H1 (cell line): ENCODE measurements around the gene R3HCC1L. TPM values are rescaled to one million over a fixed set of nuclear protein-coding genes. Genes with fewer than 3 reads are reported as not detected.

Experiments used
- CTCF ChIA-PET: fragments of 300-600 bp; sonication (Branson Sonifier 250); formaldehyde crosslinking; loops from one replicate; lab custom pipeline; 2021; ENCODE audit not compliant: partially characterized antibody; lab: Charles Lee
- POLR2A ChIA-PET: fragments of 300-600 bp; sonication (Branson Sonifier 250); formaldehyde crosslinking; loops from one replicate; lab custom pipeline; 2021; ENCODE audit warnings: inconsistent platforms; ENCODE audit not compliant: partially characterized antibody; lab: Charles Lee
- DNase-seq, 2 experiments: peaks; one replicate each; pipeline versions ENCODE4 v3.0.0 to v3.0.0-alpha.2; 2010 to 2022; ENCODE audit warnings: low spot score in 2 of 2, low read depth in 1 of 2, mixed read lengths in 1 of 2
- FAIRE-seq: peaks from 2 replicates; lab custom pipeline; 2011; peaks lifted over from hg19 to GRCh38; lab: Jason Lieb, UNC
- H2AFZ ChIP-seq: 2 replicates; pipeline ENCODE4 v1.8.1; 2012; ENCODE audit warnings: low read length, inconsistent platforms
- H2AK5ac ChIP-seq: 2 replicates; pipeline ENCODE4 v1.6.1; 2013; ENCODE audit warnings: low read depth, low read length
- H2BK120ac ChIP-seq: replicated peaks from 2 replicates; pipeline ENCODE3; 2013; ENCODE audit warnings: low read depth, low read length, inconsistent platforms
- H2BK12ac ChIP-seq: 2 replicates; pipeline ENCODE4 v1.6.1; 2013; ENCODE audit warnings: low read depth, low read length
- H2BK15ac ChIP-seq: 2 replicates; pipeline ENCODE4 v1.6.1; 2013; ENCODE audit warnings: low read length
- H2BK20ac ChIP-seq: 2 replicates; pipeline ENCODE4 v1.6.1; 2013; ENCODE audit warnings: low read length
- H2BK5ac ChIP-seq: 2 replicates; pipeline ENCODE4 v1.6.1; 2013; ENCODE audit warnings: low read depth, low read length
- H3K14ac ChIP-seq: 2 replicates; pipeline ENCODE4 v1.6.1; 2013; ENCODE audit warnings: inconsistent platforms; ENCODE audit not compliant: insufficient read length
- H3K18ac ChIP-seq: 2 replicates; pipeline ENCODE4 v1.6.1; 2013; ENCODE audit warnings: low read length; ENCODE audit errors: extremely low read depth
- H3K23ac ChIP-seq: 2 replicates; pipeline ENCODE4 v1.6.1; 2013; ENCODE audit warnings: inconsistent platforms; ENCODE audit not compliant: insufficient read length
- H3K23me2 ChIP-seq: 2 replicates; pipeline ENCODE4 v1.6.1; 2013; ENCODE audit warnings: low read depth, low read length
- H3K27ac ChIP-seq: 2 replicates; pipeline ENCODE4 v1.6.1; 2011; ENCODE audit warnings: low read depth, low read length, inconsistent platforms
- H3K27me3 ChIP-seq, 4 experiments: replicated peaks in 1 of 4; 1 replicate in 1 of 4; 2 replicates in 3 of 4; pipeline versions ENCODE4 v1.6.1 to v1.8.1; 2011 to 2013; ENCODE audit warnings: low read length in 3 of 4, mild to moderate bottlenecking in 3 of 4, inconsistent platforms in 2 of 4, mixed read lengths in 2 of 4, moderate library complexity in 1 of 4; ENCODE audit not compliant: control insufficient read depth in 3 of 4, insufficient read depth in 3 of 4; ENCODE audit errors: extremely low read depth in 1 of 4
- H3K36me3 ChIP-seq, 4 experiments: 2 replicates each; pipeline versions ENCODE4 v1.6.1 to v1.8.1; 2011 to 2013; ENCODE audit warnings: mild to moderate bottlenecking in 4 of 4, low read length in 3 of 4, moderate library complexity in 2 of 4, control low read depth in 1 of 4, inconsistent platforms in 1 of 4; ENCODE audit not compliant: insufficient read depth in 4 of 4, control insufficient read depth in 2 of 4
- H3K4ac ChIP-seq: replicated peaks from 2 replicates; pipeline ENCODE3; 2013; ENCODE audit warnings: low read length, low read depth, mixed read lengths, inconsistent platforms; ENCODE audit not compliant: insufficient read length
- H3K4me1 ChIP-seq, 4 experiments: replicated peaks in 1 of 4; 1 replicate in 1 of 4; 2 replicates in 3 of 4; pipeline versions ENCODE4 v1.6.1 to v1.8.1; 2011 to 2013; ENCODE audit warnings: low read length in 3 of 4, inconsistent platforms in 2 of 4, mixed read lengths in 1 of 4; ENCODE audit not compliant: insufficient read depth in 4 of 4, control insufficient read depth in 3 of 4
- H3K4me2 ChIP-seq, 2 experiments: 2 replicates each; pipeline versions ENCODE4 v1.6.1 to v1.8.1; 2011 to 2013; ENCODE audit warnings: low read depth in 2 of 2, low read length in 2 of 2, control low read depth in 1 of 2, inconsistent platforms in 1 of 2, mild to moderate bottlenecking in 1 of 2; ENCODE audit not compliant: insufficient read depth in 1 of 2
- H3K4me3 ChIP-seq, 4 experiments: fragments of 200-600, 300-600 bp in 1 of 4; sonication (generic), shearing (Covaris generic), sonication (Bioruptor Twin) in 1 of 4; 2 replicates each; pipeline versions ENCODE4 v1.5.1 to v1.8.1; 2011 to 2016; ENCODE audit warnings: low read length in 4 of 4, low read depth in 3 of 4, control low read depth in 2 of 4, inconsistent platforms in 2 of 4, mild to moderate bottlenecking in 2 of 4, mixed read lengths in 1 of 4, moderate library complexity in 1 of 4; ENCODE audit not compliant: insufficient read depth in 2 of 4; ENCODE audit errors: extremely low read depth in 1 of 4
- H3K56ac ChIP-seq: replicated peaks from 2 replicates; pipeline ENCODE3; 2013; ENCODE audit warnings: low read depth, mild to moderate bottlenecking, mixed read lengths, low read length, inconsistent platforms; ENCODE audit not compliant: insufficient read length
- H3K79me1 ChIP-seq: 2 replicates; pipeline ENCODE4 v1.6.1; 2013; ENCODE audit warnings: low read depth, low read length, control low read depth
- H3K79me2 ChIP-seq, 2 experiments: 2 replicates each; pipeline versions ENCODE4 v1.6.1 to v1.8.1; 2012 to 2013; ENCODE audit warnings: low read length in 2 of 2, mild to moderate bottlenecking in 2 of 2, inconsistent platforms in 1 of 2; ENCODE audit not compliant: insufficient read depth in 2 of 2, control insufficient read depth in 1 of 2
- H3K9ac ChIP-seq, 4 experiments: replicated peaks in 1 of 4; 1 replicate in 1 of 4; 2 replicates in 3 of 4; pipeline versions ENCODE4 v1.6.1 to v1.8.1; 2011 to 2013; ENCODE audit warnings: low read depth in 3 of 4, low read length in 3 of 4, control low read depth in 2 of 4, mild to moderate bottlenecking in 2 of 4, moderate library complexity in 2 of 4, inconsistent platforms in 1 of 4; ENCODE audit errors: extremely low read depth in 1 of 4
- H3K9me3 ChIP-seq, 2 experiments: 2 replicates each; pipeline versions ENCODE4 v1.6.1 to v1.8.1; 2012 to 2013; ENCODE audit warnings: mild to moderate bottlenecking in 2 of 2, moderate library complexity in 2 of 2, control low read depth in 1 of 2, inconsistent platforms in 1 of 2, low read depth in 1 of 2, low read length in 1 of 2, mixed read lengths in 1 of 2; ENCODE audit not compliant: insufficient read depth in 2 of 2
- H4K20me1 ChIP-seq, 2 experiments: replicated peaks in 1 of 2; 2 replicates each; pipeline versions ENCODE3 to v1.8.1; 2011 to 2013; ENCODE audit warnings: inconsistent platforms in 2 of 2, low read length in 2 of 2, mild to moderate bottlenecking in 1 of 2; ENCODE audit not compliant: insufficient read depth in 2 of 2, control insufficient read depth in 1 of 2
- H4K5ac ChIP-seq: 2 replicates; pipeline ENCODE4 v1.6.1; 2013; ENCODE audit warnings: low read length, low read depth, mixed read lengths, inconsistent platforms; ENCODE audit not compliant: insufficient read length
- H4K8ac ChIP-seq: 2 replicates; pipeline ENCODE4 v1.8.0; 2013; ENCODE audit warnings: mild to moderate bottlenecking, moderate library complexity, low read length, inconsistent platforms; ENCODE audit not compliant: insufficient read depth; ENCODE audit errors: extremely low read depth
- H4K91ac ChIP-seq: replicated peaks from 2 replicates; pipeline ENCODE3; 2013; ENCODE audit warnings: low read length, mixed read lengths, inconsistent platforms; ENCODE audit not compliant: insufficient read length
- CEBPB ChIP-seq: IDR thresholded peaks from 2 replicates; pipeline ENCODE4 v1.6.1; 2012; ENCODE audit warnings: low read depth, low read length
- MAFK ChIP-seq: IDR thresholded peaks from 2 replicates; pipeline ENCODE4 v1.6.1; 2012; ENCODE audit warnings: low read depth, mild to moderate bottlenecking, improper control_type of control experiment, low read length
- WGBS, 2 experiments: shearing (Covaris generic) in 1 of 2; methylation state at CpG; one replicate each; pipeline versions ENCODE4 v1.1.6 to v1.1.7; 2013 to 2015; ENCODE audit warnings: low lambda C conversion rate in 2 of 2, mixed read lengths in 2 of 2, inconsistent platforms in 1 of 2, low coverage in 1 of 2, missing lambda C conversion rate in 1 of 2; ENCODE audit not compliant: insufficient replicate concordance in 2 of 2, insufficient coverage in 1 of 2, insufficient read length in 1 of 2; ENCODE audit errors: extremely low coverage in 1 of 2, missing lambda C conversion rate in 1 of 2; 5-methylcytosine and 5-hydroxymethylcytosine counted together
- polyA plus RNA-seq, 7 experiments: library from polyadenylated mRNA; depleted of rRNA in 3 of 7; stranded (reverse) in 5 of 7; unstranded in 2 of 7; fragments of >200 nt in 5 of 7; fragments of 200-250 nt in 2 of 7; gene quantifications; 1 replicate in 5 of 7; 2 replicates in 1 of 7; 4 replicates in 1 of 7; pipeline versions ENCODE4 v1.2.1 to v1.2.3, GENCODE V29; 2011 to 2013; ENCODE audit warnings: missing spikeins in 2 of 7, mixed read lengths in 2 of 7
- total RNA-seq: library from RNA; stranded (reverse); fragmentation: NEBNext Ultra II Directional; extraction: Animal tissue kit (Norgen Biotek cat#: 25700); gene quantifications from 2 replicates; pipeline ENCODE4 v1.2.1, GENCODE V29; 2021

Gene R3HCC1L
- total and polyA plus RNA-seq, 2 of the 8 experiments (the other 6 are each of a cell fraction or from before 2014, with no cell fraction given) = 6.9 to 13.9 TPM

DNA sequence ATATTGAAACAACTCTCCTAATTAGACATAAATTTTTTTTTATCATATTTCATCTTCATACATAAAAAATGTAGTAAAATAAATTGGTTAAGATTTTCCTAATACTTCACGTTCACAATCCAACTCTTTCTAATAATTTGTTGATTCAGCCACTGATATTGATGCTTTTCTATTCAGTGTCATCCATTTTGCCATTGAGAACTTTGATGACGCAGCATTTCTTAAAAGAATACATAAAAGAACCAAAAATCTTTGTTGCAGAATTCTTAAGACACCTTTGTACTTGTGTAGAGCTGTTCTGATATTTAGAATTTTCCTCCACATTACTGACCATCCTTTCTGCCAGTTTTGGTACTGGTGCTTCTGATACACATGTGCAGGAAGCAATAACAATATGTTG is 80.9 kb downstream of the R3HCC1L start:
- Histone ChIP-seq H3K4me3 (no peak overlapping the region), H3K14ac (no peak overlapping the region), H3K4me1 (no peaks in the 10 kb centered on the region), H3K18ac (no peak overlapping the region), H2BK20ac (no peak overlapping the region), H2AFZ (no peak overlapping the region), H3K4me2 (no peak overlapping the region), H3K56ac (no peak overlapping the region), H2BK120ac (no peak overlapping the region), H3K27ac (no peak overlapping the region), H3K4ac (no peak overlapping the region), H3K79me2 (peaks cover 0 to 24% of the 10 kb centered on the region in 2 experiments; a peak in 2 of 4 replicates), H2BK5ac (no peak overlapping the region), H3K36me3 (no peaks in the 10 kb centered on the region), H2BK12ac (no peak overlapping the region), H4K91ac (no peak overlapping the region), H3K9ac (no peak overlapping the region), H2BK15ac (no peak overlapping the region), H3K27me3 (no peaks in the 10 kb centered on the region), H3K79me1 (no peaks in the 10 kb centered on the region), H2AK5ac (no peak overlapping the region), H3K23me2 (no peaks in the 10 kb centered on the region; the same call in 1 of the 2 replicates), H4K8ac (no peak overlapping the region), H4K20me1 (no peaks in the 10 kb centered on the region), H3K9me3 (no peaks in the 10 kb centered on the region), H4K5ac (no peak overlapping the region), H3K23ac (no peak overlapping the region)
- WGBS, 2 experiments = 92% methylated on average over 2 of the region's 2 CpGs; no CpG with 5 or more reads in 1 of the 2 experiments
- POLR2A ChIA-PET = no interaction called here
- DNase-seq (no peak), FAIRE-seq (no peak)
- CTCF ChIA-PET = interaction anchor here (0.6 to 1.5 kb wide), 2 partner anchors 44 to 826 kb away, joined by 4 read pairs; no protein-coding TSS in a partner anchor
- TF ChIP-seq CEBPB (no peak), MAFK (peak; percentile 72)
